HepG2 (cell line): ENCODE measurements around the gene ANKRD13C. TPM values are rescaled to one million over a fixed set of nuclear protein-coding genes. Genes with fewer than 3 reads are reported as not detected.

ENCODE experiments used
- BHLHE40 ChIP-seq: IDR thresholded peaks from 2 replicates; pipeline ENCODE4 v1.6.1; 2011; ENCODE audit warnings: low read length, improper control_type of control experiment
- MTF2 ChIP-seq: sonication (generic); formaldehyde crosslinking; IDR thresholded peaks from 2 replicates; pipeline ENCODE4 v1.5.0; 2020; ENCODE audit warnings: missing genetic modification reagents, borderline replicate concordance
- MZF1 ChIP-seq: sonication (generic); formaldehyde crosslinking; IDR thresholded peaks from 2 replicates; pipeline ENCODE4 v1.8.1; 2023; ENCODE audit warnings: mild to moderate bottlenecking, missing genetic modification reagents, borderline replicate concordance
- PCBP2 ChIP-seq: fragments of 200-400 bp; formaldehyde crosslinking; optimal IDR thresholded peaks from 2 replicates; pipeline ENCODE3; 2018; ENCODE audit warnings: low read length, low read depth; ENCODE audit not compliant: poor library complexity, severe bottlenecking
- RELA ChIP-seq: sonication (generic); formaldehyde crosslinking; IDR thresholded peaks from 2 replicates; pipeline ENCODE4 v1.4.0; 2020; ENCODE audit warnings: missing genetic modification reagents
- SMC3 ChIP-seq: IDR thresholded peaks from 2 replicates; pipeline ENCODE4 v1.6.1; 2011; ENCODE audit warnings: low read length, improper control_type of control experiment
- WIZ ChIP-seq: sonication (generic); formaldehyde crosslinking; IDR thresholded peaks from 2 replicates; pipeline ENCODE4 v1.5.1; 2020; ENCODE audit warnings: mild to moderate bottlenecking, missing genetic modification reagents
- ZBTB3 ChIP-seq: sonication (generic); formaldehyde crosslinking; IDR thresholded peaks from 2 replicates; pipeline ENCODE4 v1.4.0; 2020; ENCODE audit warnings: low read depth, mild to moderate bottlenecking, moderate library complexity, missing genetic modification reagents, borderline replicate concordance
- ZNF282 ChIP-seq: fragments of 450-650 bp; IDR thresholded peaks from 2 replicates; pipeline ENCODE4 v1.6.1; 2018; ENCODE audit not compliant: partially characterized antibody
- ZNF331 ChIP-seq: sonication (generic); formaldehyde crosslinking; IDR thresholded peaks from 2 replicates; pipeline ENCODE4 v1.4.0; 2020; ENCODE audit warnings: missing genetic modification reagents
- ZNF563 ChIP-seq: sonication (generic); formaldehyde crosslinking; IDR thresholded peaks from 2 replicates; pipeline ENCODE4 v1.8.0; 2022; ENCODE audit warnings: mild to moderate bottlenecking, moderate library complexity, missing genetic modification reagents
- ZNF674 ChIP-seq: sonication (generic); formaldehyde crosslinking; IDR thresholded peaks from 2 replicates; pipeline ENCODE4 v1.5.0; 2020; ENCODE audit warnings: low read depth, mild to moderate bottlenecking, missing genetic modification reagents
- ZNF775 ChIP-seq: sonication (generic); formaldehyde crosslinking; IDR thresholded peaks from 2 replicates; pipeline ENCODE4 v1.4.0; 2020; ENCODE audit warnings: missing genetic modification reagents, mild to moderate bottlenecking, moderate library complexity, borderline replicate concordance
- ZSCAN30 ChIP-seq: sonication (generic); formaldehyde crosslinking; IDR thresholded peaks from 2 replicates; pipeline ENCODE4 v1.5.0; 2020; ENCODE audit warnings: mild to moderate bottlenecking, missing genetic modification reagents
- polyA plus RNA-seq, 8 experiments: library from polyadenylated mRNA; depleted of rRNA in 3 of 8; stranded (reverse) in 7 of 8; unstranded in 1 of 8; fragments of >200 nt; fragmentation: Illumina TruSeq in 4 of 8; extraction: Trizol in 4 of 8; gene quantifications; 2 replicates each; pipeline versions ENCODE4 v1.2.1 to v1.2.3, GENCODE V29; 2011 to 2016; ENCODE audit warnings: low read depth in 4 of 8, missing spikeins in 1 of 8, mixed read lengths in 1 of 8; ENCODE audit not compliant: insufficient read depth in 1 of 8
- total RNA-seq, 5 experiments: library from RNA; depleted of rRNA; stranded (reverse); fragments of >200 nt; fragmentation: Illumina TruSeq; extraction: Trizol; gene quantifications; 2 replicates each; pipeline ENCODE4 v1.2.3, GENCODE V29; 2016; ENCODE audit warnings: low read depth in 1 of 5
- TF ChIP-seq, protein P1 (sequence below), 2 experiments: IDR thresholded peaks; 2 replicates each; pipeline ENCODE4 v1.6.1; 2011 to 2012; ENCODE audit warnings: low read length in 2 of 2, borderline replicate concordance in 1 of 2, low read depth in 1 of 2, mild to moderate bottlenecking in 1 of 2, moderate library complexity in 1 of 2
- TF ChIP-seq, protein P2 (sequence below): sonication (generic); formaldehyde crosslinking; conservative IDR thresholded peaks from 2 replicates; pipeline ENCODE4 v1.4.0; 2020; ENCODE audit warnings: mild to moderate bottlenecking, missing genetic modification reagents, moderate library complexity
- TF ChIP-seq, protein P3 (sequence below): sonication (generic); formaldehyde crosslinking; IDR thresholded peaks from 2 replicates; pipeline ENCODE4 v1.5.1; 2020; ENCODE audit warnings: mild to moderate bottlenecking, missing genetic modification reagents, moderate library complexity
- TF ChIP-seq, protein P4 (sequence below): sonication (generic); formaldehyde crosslinking; IDR thresholded peaks from 2 replicates; pipeline ENCODE4 v1.4.0; 2020; ENCODE audit warnings: missing genetic modification reagents
- TF ChIP-seq, protein P5 (sequence below): IDR thresholded peaks from 2 replicates; pipeline ENCODE4 v1.6.1; 2016; ENCODE audit warnings: low read depth, borderline replicate concordance

ANKRD13C gene
- total and polyA plus RNA-seq, 2 of the 13 experiments (the other 11 are each of a cell fraction or from before 2014, with no cell fraction given): 6.2 to 17.6 TPM

DNA sequence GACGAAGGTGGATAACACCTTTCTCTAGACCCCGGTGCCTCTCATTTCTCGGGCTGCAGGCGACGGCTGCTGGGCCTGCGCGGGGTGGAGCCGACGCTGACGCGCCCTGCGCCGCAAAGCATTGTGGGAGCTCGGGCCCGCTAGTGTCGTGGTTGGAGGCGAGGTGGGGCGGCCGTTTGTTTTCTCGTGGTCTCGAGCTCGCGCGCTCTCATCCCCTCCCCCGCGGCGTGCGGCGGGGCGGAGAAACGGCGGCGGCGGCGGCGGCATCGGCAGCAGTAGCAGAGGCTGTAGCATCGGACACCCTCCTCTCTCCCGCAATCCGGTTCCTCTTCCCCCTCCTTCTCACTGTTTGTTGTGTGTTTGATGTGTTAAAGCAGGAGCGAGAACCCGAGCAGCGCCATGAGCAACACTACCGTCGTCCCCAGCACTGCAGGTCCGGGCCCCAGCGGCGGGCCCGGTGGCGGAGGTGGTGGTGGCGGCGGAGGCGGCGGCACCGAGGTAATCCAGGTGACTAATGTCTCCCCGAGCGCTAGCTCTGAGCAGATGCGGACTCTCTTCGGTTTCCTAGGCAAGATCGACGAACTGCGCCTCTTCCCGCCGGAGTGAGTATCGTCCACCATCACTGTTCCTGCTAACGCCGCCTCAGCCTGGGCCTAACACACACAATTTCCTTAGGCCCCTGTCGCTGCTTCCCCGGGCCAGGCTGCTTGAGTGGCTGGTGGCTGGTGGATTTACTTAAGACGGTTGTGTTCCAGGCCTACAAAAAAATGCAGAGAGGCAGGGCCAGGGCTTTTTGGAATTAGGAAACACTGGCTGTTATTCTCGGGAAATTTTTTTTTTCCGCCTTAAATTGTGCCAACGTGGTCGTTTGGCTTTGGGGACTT, 133.0 kb downstream of the ANKRD13C start, which contains the start of gene SRSF11 (continued):
- TF ChIP-seq, protein P1, sequence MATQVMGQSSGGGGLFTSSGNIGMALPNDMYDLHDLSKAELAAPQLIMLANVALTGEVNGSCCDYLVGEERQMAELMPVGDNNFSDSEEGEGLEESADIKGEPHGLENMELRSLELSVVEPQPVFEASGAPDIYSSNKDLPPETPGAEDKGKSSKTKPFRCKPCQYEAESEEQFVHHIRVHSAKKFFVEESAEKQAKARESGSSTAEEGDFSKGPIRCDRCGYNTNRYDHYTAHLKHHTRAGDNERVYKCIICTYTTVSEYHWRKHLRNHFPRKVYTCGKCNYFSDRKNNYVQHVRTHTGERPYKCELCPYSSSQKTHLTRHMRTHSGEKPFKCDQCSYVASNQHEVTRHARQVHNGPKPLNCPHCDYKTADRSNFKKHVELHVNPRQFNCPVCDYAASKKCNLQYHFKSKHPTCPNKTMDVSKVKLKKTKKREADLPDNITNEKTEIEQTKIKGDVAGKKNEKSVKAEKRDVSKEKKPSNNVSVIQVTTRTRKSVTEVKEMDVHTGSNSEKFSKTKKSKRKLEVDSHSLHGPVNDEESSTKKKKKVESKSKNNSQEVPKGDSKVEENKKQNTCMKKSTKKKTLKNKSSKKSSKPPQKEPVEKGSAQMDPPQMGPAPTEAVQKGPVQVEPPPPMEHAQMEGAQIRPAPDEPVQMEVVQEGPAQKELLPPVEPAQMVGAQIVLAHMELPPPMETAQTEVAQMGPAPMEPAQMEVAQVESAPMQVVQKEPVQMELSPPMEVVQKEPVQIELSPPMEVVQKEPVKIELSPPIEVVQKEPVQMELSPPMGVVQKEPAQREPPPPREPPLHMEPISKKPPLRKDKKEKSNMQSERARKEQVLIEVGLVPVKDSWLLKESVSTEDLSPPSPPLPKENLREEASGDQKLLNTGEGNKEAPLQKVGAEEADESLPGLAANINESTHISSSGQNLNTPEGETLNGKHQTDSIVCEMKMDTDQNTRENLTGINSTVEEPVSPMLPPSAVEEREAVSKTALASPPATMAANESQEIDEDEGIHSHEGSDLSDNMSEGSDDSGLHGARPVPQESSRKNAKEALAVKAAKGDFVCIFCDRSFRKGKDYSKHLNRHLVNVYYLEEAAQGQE (IDR thresholded peaks at IDR 0.05; ENCODE audit: borderline replicate concordance in 1 of 2, low read depth in 1 of 2, low read length in 2 of 2): no peak; a peak in 1 of 4 replicates
- TF ChIP-seq ZNF563 (CRISPR knock-in tag) (peak; percentile 90), MZF1 (CRISPR knock-in tag) (no peak), ZBTB3 (CRISPR knock-in tag) (no peak), SMC3 (no peak), RELA (CRISPR knock-in tag) (no peak), ZNF331 (peak; percentile 68), MTF2 (CRISPR knock-in tag) (no peak), BHLHE40 (peak; percentile 46; the same call in 1 of the 2 replicates), ZSCAN30 (CRISPR knock-in tag) (peak; percentile 31; the same call in 1 of the 2 replicates), ZNF674 (CRISPR knock-in tag) (no peak), ZNF282 (no peak), ZNF775 (CRISPR knock-in tag) (no peak), WIZ (CRISPR knock-in tag) (peak; percentile 40; the same call in 1 of the 2 replicates), PCBP2 (no peak)
- TF ChIP-seq, protein P2, sequence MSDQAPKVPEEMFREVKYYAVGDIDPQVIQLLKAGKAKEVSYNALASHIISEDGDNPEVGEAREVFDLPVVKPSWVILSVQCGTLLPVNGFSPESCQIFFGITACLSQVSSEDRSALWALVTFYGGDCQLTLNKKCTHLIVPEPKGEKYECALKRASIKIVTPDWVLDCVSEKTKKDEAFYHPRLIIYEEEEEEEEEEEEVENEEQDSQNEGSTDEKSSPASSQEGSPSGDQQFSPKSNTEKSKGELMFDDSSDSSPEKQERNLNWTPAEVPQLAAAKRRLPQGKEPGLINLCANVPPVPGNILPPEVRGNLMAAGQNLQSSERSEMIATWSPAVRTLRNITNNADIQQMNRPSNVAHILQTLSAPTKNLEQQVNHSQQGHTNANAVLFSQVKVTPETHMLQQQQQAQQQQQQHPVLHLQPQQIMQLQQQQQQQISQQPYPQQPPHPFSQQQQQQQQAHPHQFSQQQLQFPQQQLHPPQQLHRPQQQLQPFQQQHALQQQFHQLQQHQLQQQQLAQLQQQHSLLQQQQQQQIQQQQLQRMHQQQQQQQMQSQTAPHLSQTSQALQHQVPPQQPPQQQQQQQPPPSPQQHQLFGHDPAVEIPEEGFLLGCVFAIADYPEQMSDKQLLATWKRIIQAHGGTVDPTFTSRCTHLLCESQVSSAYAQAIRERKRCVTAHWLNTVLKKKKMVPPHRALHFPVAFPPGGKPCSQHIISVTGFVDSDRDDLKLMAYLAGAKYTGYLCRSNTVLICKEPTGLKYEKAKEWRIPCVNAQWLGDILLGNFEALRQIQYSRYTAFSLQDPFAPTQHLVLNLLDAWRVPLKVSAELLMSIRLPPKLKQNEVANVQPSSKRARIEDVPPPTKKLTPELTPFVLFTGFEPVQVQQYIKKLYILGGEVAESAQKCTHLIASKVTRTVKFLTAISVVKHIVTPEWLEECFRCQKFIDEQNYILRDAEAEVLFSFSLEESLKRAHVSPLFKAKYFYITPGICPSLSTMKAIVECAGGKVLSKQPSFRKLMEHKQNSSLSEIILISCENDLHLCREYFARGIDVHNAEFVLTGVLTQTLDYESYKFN: peak; percentile 48; the same call in 1 of the 2 replicates
- TF ChIP-seq, protein P3, sequence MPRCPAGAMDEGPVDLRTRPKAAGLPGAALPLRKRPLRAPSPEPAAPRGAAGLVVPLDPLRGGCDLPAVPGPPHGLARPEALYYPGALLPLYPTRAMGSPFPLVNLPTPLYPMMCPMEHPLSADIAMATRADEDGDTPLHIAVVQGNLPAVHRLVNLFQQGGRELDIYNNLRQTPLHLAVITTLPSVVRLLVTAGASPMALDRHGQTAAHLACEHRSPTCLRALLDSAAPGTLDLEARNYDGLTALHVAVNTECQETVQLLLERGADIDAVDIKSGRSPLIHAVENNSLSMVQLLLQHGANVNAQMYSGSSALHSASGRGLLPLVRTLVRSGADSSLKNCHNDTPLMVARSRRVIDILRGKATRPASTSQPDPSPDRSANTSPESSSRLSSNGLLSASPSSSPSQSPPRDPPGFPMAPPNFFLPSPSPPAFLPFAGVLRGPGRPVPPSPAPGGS (CRISPR knock-in tag): peak; percentile 71
- TF ChIP-seq, protein P4, sequence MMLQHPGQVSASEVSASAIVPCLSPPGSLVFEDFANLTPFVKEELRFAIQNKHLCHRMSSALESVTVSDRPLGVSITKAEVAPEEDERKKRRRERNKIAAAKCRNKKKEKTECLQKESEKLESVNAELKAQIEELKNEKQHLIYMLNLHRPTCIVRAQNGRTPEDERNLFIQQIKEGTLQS (CRISPR knock-in tag): no peak
- TF ChIP-seq, protein P5, sequence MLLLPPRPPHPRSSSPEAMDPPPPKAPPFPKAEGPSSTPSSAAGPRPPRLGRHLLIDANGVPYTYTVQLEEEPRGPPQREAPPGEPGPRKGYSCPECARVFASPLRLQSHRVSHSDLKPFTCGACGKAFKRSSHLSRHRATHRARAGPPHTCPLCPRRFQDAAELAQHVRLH (CRISPR knock-in tag): peak; percentile 54; the same call in 1 of the 2 replicates
